Muscle of arm (tissue), 12 donors: Measurements from ENCODE around the gene SYNC. TPM values are rescaled to one million over a fixed set of nuclear protein-coding genes. Genes with fewer than 3 reads are reported as not detected.
"Not testable (repeated sequence)": the region's sequence is repeated elsewhere in the genome, so short reads cannot be mapped to it uniquely, and the experiment has no call there.

Experiments used
- DNase-seq: peaks from one replicate; pipeline ENCODE4 v3.0.0-alpha.2; 2013
- polyA plus RNA-seq, 12 donors: library from polyadenylated mRNA; unstranded; fragments of 120-200 nt; gene quantifications; one replicate each; pipeline ENCODE4 v1.2.1, GENCODE V29; 2013; ENCODE audit not compliant: insufficient read length in 12 of 12

The SYNC gene
- polyA plus RNA-seq, 12 donors: 19.0 to 54.9 (median 37.0) TPM; not detected in 1

GRCh38 chr1:32696041-32696440 is 6.5 kb downstream of the SYNC start:
- DNase-seq: no peak

- no peak for DNase-seq
These were observed 7.3 kb downstream of the SYNC start for GRCh38 chr1:32695098-32695904.

- DNase-seq: no peak
These were observed 9.0 kb downstream of the SYNC start for GRCh38 chr1:32693455-32694174.

GRCh38 chr1:32686387-32686786 is 16.2 kb downstream of the SYNC start:
- no peak for DNase-seq

- DNase-seq: no peak
These were observed 17.1 kb downstream of the SYNC start for GRCh38 chr1:32685498-32685897.

- peak; percentile 65 for DNase-seq
These were observed 18.3 kb downstream of the SYNC start for GRCh38 chr1:32684167-32684811.

- no peak for DNase-seq
These were observed 19.2 kb downstream of the SYNC start for GRCh38 chr1:32683397-32683796.

- no peak for DNase-seq
These were observed 20.6 kb downstream of the SYNC start for GRCh38 chr1:32681999-32682398.

GRCh38 chr1:32681509-32681908 is 21.1 kb downstream of the SYNC start:
- no peak for DNase-seq

GRCh38 chr1:32680642-32681041 is 21.9 kb downstream of the SYNC start:
- DNase-seq: no peak

GRCh38 chr1:32679993-32680392 is 22.6 kb downstream of the SYNC start:
- not testable (repeated sequence) for DNase-seq

GRCh38 chr1:32676945-32677344 is 25.6 kb downstream of the SYNC start:
- no peak for DNase-seq

GRCh38 chr1:32668716-32669115 is 33.9 kb downstream of the SYNC start:
- DNase-seq: not testable (repeated sequence)

- no peak for DNase-seq
These were observed 35.5 kb downstream of the SYNC start for GRCh38 chr1:32666901-32667566.

- DNase-seq: no peak
These were observed 36.7 kb downstream of the SYNC start for GRCh38 chr1:32665915-32666314.

GRCh38 chr1:32659581-32659980 is 43.0 kb downstream of the SYNC start:
- DNase-seq: no peak

GRCh38 chr1:32652244-32652962 is 50.2 kb downstream of the SYNC start:
- no peak for DNase-seq

GRCh38 chr1:32651461-32652073 is 51.0 kb downstream of the SYNC start:
- no peak for DNase-seq

GRCh38 chr1:32650752-32651460 is 51.7 kb downstream of the SYNC start, which contains the start of gene RBBP4:
TSS of gene RBBP4 (plus strand) at chr1:32651208. CDS start at chr1:32651307, 99 bp downstream.
- peak; percentile 98 for DNase-seq

GRCh38 chr1:32650248-32650751 is 52.3 kb downstream of the SYNC start, which contains the start of gene ZBTB8OS:
TSS of gene ZBTB8OS (minus strand) at chr1:32650550. CDS start at chr1:32650529, 21 bp downstream.
- DNase-seq: peak; percentile 95
